GM18867 (cell line): Measurements from ENCODE around the gene NADK.

Experiments used
- ATAC-seq: cut with Tn5 transposase; IDR thresholded peaks from one replicate; pipeline ENCODE4 v1.9.1; 2021; ENCODE audit warnings: mild to moderate bottlenecking, moderate library complexity; ENCODE audit not compliant: unreplicated experiment

Gene NADK

DNA sequence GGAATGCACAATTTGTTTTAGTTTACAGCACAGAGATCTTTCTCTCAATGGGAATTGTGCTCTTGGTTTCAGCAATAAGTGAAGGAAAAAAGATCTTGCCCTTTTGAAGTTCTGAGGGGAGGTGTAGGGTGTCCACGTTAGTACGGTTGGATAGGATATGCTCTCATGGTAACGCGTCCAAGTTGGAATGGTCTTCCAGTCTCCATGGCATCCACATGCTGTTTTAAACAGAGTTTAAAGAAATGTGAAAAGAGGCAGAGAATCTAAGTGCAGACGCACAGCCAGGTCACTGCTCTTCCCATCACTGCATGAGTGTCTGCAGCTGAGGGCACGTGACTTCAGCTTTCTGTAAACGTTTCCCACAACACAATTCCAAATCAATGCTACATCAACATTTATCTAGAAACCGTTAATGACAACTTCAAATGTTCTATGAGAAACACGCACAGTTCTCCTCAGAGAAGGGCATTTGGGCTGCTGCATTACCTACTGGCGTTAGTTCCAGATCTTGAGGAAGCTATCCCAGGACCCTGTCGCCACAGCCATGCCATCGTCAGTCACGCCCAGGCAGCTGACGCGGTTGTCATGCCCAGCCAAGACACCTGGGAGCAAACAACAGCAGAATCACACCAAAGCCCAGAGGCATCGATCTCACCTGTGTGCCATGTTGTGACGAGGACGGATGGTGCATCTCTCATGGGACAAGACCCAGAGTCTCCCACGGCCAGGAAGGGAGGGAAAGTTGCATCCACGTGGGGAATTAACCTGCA lies 8.8 kb upstream of the NADK start:
- no peak for ATAC-seq

DNA sequence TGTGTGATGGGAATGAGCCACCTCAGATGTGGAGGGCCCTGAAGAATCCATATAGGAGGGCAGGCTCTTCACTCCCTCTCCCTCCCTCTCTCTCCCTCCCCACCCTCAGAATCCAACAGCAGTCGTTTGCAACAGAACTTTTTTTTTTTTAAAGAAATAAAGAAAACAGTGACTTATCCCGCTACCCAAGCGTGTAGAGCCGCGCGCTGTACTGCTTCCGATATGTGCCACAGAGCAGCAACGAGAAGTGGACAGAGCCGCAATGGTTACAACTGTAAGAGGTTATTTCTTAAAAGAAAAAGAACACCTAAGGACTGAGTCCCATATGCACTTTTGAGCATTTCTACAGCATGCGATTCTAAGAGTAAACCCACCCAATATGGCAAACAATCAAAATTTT lies 7.4 kb upstream of the NADK start:
- ATAC-seq = no peak

DNA sequence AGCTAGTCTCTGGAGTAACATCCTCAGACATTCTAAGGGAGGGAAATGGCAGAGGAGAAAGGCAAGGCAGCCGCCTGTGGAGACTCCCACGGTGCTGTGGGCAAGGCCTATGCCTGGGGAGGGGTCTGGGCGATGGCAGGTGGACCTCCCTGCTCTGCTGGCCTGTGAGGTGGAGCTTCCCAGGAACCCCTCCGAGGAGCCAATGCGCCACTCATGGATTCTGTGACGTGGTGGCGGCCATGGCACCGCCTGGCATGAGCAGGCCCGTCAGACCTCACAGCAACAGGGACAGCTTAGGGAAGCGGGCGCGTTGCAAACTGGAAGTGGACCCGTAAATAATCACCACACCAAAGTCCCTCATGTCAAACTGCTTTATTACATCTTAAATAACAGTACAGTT lies 6.7 kb upstream of the NADK start:
- no peak for ATAC-seq

DNA sequence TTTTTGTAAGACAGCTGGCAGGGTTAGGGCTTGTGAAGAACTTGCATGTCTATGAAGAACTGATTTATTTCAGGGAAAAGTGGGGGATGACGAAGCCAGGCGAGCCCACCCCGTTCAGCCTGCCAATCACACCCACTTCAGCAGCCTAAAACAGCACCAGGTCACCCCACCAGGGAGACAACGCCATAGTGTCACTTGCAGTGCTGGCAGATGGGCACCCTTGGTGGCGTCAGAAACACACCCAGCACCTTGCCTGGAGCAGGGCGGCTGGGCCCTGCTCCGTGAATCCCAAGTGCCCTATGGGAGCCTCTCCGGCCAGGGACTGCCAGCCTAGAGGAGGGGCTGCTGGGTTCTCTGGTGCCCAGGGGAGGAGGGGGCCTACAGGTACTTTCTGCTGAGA lies 5.0 kb upstream of the NADK start:
- ATAC-seq = no peak

DNA sequence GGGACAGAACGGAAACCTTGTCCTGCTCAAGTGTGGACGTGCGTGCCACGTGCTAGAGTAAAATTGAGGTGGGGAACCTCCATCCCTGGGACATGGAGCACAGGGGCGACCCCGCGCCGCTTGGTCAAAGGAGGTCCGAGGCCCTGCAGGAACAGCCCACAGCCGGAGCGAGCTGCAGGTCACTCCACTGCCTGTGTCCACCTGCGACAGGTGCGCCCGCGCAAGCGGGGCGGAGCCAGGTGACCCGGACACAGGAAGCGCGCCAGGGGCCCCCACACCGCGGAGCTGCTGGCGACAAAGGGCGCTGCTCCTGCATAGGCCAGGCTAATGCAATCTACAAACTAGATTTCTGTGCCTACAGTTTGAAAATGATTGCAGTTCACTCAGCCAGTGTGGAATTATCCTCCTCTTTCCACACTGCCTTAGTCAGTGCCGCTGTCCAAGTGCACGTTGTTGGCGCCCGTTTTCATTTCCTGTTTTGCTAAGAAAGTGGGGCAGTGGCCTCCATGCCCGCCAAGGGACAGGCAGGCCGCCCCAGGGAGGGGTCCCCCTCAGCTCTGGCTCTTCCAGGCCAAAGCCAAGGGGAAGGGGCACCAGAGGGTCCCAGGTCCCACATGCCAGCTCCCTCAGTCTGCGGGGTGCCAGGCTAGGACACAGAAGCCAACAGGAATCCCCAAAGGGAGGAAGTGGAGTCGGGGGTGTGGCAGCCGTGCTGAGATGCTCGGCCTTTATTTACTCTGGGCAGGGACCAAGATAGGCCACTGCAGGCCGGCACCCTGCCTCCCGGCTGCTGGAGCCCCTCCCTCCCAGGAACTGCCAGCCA lies 4.3 kb upstream of the NADK start:
- no peak for ATAC-seq

DNA sequence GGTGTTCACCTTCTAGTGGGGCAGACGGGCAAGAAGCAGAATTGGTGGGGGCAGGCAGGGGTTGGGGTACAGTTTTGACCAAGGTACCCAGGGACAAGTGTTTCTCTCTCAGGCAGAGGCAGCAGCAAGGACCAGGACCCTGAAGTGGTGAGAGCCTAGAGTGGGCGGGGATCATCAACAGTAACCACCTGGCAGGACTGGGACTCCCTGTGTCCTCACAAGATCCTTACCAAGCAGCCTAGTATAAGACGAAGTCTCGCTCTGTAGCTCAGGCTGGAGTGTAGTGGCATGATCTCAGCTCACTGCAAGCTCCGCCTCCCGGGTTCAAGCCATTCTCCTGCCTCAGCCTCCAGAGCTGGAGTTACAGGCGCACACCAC lies 3.2 kb upstream of the NADK start:
- ATAC-seq = no peak

DNA sequence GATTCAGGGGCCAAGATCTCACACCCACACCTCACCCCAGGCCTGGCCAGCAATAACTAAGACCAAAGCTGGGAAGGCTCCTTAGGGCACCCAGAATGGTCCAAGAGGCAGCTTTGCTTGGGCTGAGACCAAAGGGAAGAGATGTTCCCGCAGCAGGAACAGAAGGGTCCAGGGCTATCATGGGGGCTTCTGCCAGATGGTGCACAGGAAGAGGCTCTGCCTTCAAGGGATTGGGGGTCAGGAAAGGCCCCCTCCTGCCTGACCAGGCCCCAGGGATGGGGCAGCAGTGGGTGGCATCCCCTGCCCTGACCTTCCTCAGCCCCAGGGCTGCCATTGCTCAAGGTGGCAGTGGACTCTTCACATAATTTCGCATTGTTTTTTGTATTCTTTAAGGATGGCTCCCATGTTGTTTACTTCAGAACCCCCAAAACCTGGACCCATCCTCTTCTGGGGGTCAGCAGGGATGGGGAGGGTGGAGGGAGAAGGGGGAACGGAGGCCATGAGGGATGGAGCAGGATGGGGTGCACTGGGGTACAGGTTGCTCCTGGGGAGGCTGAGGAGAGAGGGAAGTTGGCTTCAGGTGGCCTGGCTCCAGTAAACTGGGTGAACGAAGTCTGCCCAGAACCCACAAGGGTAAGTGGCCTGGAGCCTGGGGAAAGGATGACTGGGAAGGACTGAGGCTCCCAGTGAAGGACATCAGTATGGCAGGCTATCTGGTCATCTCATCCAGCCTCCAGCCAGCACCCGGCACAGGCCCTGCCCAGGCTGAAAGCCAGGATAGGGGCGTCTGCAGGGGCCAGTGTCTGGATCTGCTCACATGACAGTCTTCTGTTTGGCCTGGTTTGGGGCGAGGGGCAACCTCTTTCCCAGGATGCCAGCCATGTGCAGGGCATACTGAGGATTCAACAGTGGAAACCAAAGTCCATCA lies 2.6 kb upstream of the NADK start:
- no peak for ATAC-seq

DNA sequence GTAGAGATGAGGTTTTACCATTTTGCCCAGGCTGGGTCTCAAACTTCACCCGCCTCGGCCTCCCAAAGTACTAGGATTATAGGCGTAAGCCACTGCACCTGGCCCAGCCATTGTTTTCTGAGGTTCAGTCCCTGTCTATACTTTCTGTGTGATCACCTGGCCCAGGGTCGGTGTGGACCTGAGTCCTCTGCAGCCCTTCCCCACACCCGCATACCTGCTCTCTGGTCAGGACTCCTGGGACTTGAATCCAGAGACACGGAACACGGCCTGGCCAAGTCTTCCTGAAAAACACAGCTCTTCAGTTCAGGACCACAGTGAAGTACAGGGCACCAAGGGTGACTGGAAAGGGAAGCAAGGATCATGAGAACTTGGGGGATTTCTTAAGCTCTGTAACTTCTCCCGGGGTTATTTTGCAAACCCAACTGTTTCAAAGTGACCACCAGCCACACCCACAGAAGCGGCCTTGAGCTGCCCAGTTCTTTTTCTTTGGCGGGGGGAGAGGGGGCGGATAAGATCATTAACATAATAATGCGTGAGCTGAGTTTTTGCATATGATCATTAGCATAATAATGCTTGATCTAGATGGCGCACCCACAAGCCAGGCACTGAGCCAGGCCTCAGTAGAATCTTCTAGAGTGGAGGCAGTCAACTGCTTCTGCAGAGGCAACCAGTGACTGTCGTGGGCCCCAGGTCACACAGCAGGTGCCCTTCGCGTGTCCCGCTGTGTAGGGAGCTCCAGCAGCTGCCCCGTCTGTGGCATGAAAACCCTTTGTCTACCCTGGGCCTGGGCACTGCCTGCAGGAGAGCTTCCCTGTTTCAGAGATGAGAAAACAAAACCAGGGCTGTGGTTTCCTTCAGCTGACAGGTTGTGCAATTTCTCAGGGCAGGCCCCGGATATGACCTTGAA lies 1.7 kb upstream of the NADK start:
- ATAC-seq = peak; percentile 39

DNA sequence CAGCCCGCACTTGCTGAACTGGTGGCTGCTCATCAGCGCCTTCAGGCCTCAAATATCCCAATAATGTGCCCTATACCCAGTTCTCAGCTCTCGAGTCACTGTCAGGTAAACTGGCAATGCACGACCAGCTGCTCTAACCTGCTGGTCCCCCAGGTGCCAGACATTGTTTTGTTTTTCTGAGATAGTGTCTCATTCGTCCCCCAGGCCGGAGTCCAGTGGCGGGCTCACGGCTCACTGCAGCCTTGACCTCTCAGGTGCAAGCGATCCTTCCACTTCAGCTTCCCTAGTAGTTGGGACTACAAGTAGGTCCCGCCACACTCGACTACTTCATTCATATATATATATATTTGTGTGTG lies 1.0 kb upstream of the NADK start:
- ATAC-seq = no peak

DNA sequence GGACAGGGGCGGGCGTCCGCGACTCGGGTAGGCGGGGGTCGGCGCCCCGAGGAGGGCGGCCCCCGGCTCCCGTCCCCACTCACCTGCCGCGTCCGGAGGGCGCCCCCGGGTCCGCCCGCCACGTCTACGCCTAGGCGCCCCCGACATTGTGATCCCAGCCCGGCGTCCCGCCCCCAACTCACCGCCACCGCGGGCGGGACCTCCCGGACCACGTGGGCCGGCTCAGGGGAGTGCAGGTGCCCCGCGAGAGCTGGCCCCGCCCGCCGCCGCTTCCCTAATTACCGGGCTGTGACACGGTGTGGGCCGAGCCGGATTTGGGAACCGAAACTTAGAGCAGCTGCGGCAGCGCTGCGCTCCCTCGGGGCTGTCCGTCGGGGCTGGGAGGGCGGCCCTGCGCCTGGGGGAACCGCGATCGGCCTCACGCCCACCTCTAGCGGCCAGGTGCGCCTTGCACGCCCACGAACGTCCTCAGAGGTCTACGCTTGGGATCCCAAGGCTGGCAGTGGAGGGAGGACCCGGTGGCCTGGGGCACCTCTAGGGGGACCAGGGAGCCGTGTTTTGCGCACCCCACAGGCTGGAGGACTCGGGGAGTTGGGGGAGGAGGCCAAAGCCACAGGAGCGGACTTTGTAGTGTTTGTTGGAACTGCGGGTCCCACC lies 521 bp upstream of the NADK start:
- ATAC-seq = peak; percentile 57

DNA sequence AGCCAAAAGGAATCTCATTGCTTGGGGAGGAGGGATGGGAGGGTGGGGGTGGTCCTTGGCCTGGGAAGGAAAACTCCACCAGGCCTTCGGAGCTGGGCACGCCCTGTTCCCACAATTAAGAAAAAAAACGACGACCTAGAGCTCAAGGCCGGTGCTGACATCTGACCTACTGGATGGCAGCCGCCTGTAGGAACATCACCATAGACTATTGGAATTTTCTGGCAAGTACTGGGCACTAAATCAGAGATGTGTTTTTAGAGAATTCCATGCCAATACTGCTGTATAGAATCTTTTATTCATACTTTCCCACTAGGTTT lies 729 bp downstream of the NADK start:
- ATAC-seq = no peak

DNA sequence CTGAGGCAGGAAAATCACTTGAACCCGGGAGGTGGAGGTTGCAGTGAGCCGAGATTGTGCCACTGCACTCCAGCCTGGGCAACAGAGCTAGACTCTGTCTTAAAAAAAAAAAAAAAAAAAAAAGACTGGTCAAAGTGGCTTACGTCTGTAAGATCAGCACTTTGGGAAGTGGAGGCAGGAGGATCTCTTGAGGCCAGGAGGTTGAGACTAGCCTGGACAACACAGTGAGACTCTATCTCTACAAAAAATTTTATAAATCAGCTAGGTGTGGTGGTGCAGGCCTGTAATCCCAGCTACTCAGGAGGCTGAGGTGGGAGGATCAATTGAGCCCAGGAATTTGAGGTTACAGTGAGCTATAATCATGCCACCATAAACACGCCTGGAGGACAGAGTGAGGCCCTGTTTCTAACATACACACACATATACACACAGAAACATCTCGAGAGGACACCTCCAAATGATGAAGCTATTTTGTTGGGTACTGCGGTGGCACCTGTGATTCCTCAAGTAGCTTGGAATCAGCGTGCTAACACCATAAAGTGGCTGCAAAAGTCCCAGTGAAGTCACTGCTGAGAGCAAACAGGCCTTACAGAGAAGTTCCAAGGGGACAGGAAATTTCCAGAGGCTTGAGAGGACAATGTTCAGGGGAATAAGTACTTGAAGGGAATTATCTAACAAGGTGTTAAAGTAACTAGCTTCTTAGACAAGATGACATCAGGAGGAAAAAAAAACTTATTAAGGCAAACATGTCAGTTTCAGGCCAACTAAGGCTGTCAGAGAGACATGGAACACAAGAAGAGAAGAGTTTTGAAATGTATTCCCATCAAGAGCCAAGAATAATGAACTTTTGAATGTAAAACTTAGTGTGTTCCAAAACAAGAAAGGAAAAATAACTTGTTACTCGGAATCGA lies 1.3 kb downstream of the NADK start:
- no peak for ATAC-seq

DNA sequence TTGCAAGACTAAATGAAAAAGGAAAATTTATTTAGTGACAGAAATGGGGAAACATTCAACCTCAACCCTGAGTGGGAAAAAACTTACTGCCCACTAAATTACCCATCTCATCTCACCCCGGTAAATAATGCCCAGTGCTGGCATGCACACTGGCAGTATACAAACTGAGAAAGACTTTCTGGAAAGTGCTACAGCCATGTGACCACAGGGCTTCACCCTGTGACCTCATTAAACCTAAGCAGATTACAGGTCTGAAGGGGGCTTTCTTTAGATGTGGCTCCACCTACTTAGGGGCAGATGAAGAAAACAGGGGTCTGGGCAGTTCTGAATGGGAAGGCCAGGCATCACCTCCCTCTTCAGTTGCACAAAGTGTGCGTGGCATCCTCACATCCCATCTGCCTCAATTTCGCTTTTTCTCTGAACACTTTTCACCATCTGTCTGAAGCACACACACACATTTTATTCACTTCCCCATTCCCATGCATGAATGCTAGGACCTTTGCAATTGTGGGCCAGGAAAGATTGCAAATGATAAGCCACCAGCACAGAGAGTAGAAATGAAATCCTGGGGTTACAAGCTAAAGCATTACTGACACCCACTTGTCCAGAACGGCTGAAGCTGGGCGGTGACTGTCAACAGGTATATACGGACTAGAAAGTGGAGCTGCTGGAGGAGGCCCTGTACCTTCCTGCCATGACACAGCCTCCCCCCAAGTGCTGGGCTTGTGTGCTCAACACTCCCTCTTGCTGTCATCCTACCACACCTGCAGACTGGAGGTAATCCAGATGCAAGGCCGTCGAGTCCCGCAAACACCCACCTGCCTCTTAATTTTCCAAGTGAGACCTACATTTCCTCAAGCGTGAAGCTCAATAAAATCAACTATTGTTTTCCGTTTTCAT lies 2.7 kb downstream of the NADK start:
- no peak for ATAC-seq

DNA sequence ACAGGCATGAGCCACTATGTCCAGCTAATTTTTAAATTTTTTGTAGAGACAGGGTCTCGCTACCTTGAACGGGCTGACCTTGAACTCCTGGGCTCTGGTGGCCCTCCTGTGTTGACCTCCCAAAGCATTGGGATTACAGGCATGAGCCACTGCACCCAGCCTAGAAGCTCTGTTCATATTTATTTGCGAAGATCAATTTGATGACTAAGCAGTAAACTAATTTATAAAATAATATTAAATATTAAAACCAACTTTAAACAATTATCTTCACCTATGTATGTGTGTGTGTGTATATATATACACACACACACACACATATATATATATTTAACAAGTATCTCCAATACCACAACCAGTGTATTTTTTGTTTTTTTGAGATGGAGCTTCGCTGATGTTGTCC lies 4.4 kb downstream of the NADK start:
- ATAC-seq = no peak

DNA sequence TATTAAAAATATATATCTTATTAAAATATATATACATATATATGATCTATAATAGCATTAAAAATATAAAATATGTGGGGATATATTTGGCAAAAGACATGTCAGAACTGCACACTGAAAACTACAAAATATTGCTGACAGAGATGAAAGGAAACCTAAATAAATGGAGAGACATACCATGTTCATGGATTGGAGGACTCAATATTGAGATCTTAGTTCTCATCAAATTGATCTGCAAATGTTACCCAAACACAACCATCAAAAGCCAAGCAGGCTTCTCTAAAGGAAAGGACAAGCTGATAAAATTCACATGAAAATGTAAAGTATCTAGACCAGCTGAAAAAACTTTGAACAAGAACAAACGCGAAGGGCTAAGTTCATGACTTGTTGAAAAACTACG lies 7.2 kb downstream of the NADK start:
- no peak for ATAC-seq

DNA sequence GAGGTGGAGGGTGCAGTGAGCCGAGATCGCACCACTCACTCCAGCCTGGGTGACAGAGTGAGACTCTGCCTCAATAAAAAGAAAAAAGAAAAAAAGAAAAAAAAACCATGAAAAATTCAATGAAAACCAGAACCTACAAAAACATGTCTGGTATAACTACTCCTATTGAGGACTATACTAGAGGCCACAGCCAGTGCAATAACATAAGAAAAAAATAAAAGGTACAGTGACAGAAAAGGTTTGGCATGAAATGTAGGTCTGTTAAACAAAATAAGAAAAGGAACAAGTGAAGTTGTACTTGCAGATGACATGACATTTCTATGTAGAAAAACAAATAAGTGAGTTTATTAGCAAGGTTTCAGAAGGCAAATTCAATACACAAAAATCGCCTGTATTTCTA lies 8.2 kb downstream of the NADK start:
- ATAC-seq = no peak

DNA sequence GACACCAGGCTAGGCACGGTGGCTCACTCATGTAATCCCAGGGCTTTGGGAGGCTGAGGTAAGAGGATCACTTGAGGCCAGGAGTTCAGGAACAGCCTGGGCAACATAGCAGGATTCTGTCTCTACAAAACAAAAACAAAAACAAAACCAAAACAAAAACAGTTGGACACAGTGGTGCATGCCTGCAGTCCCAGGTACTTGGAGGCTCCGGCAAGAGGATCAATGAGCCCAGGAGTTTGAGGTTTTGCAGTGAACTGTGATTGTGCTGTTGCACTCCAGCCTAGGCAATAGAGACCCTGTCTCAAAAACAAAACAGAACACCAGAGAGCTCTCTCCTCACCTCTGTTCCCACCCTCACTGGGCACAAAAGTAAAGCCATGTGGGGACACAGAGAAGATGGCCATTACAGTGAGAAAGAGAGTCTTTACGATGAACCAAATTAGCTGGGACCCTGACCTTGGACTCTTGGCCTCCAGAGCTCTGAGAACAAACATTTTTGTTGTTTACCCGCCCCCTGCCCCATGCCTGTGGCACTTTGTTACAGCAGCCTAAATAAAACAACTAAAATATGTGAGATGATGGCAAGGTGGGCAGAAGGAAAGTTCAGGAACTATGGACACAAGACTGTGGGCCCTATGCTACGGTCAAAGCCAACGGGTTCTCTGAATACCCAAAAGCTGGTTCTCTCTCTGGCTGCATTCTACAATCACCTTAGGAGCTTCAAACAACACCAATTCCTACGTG lies 9.8 kb downstream of the NADK start:
- ATAC-seq = no peak
